Stimulated activated CD4-positive, alpha-beta T cell treated with anti-CD3 and anti-CD28 coated beads, TNF-alpha, amount 100 ng/mL, for 4 hours (primary cell): ENCODE data around the gene RAPGEF4.
A peak's percentile ranks its signal among the peaks of the same experiment; 100 is the strongest.

Experiments
- DNase-seq, 3 experiments: peaks; one replicate each; pipeline ENCODE4 v3.0.0-alpha.2; 2020; ENCODE audit warnings: low read depth in 3 of 3

Gene RAPGEF4

GRCh38 chr2:172860336-172860707 is 124.7 kb downstream of the RAPGEF4 start:
- no peak for DNase-seq

- no peak for DNase-seq
These were observed 125.5 kb downstream of the RAPGEF4 start for GRCh38 chr2:172861098-172861497.

GRCh38 chr2:172861656-172862476 is 126.2 kb downstream of the RAPGEF4 start:
- no peak for DNase-seq

GRCh38 chr2:172863341-172863740 is 127.7 kb downstream of the RAPGEF4 start:
- DNase-seq, result no peak

GRCh38 chr2:172864182-172864581 is 128.5 kb downstream of the RAPGEF4 start:
- peak in 1 of 3 experiments; percentile 6 for DNase-seq

GRCh38 chr2:172865422-172865821 is 129.8 kb downstream of the RAPGEF4 start:
- DNase-seq, result no peak

GRCh38 chr2:172869861-172870260 is 134.2 kb downstream of the RAPGEF4 start:
- no peak for DNase-seq

- no peak for DNase-seq
These were observed 134.8 kb downstream of the RAPGEF4 start for GRCh38 chr2:172870396-172870795.

- DNase-seq, result no peak
These were observed 142.2 kb downstream of the RAPGEF4 start for GRCh38 chr2:172877826-172878225.

GRCh38 chr2:172878260-172878659 is 142.6 kb downstream of the RAPGEF4 start:
- DNase-seq, result no peak

GRCh38 chr2:172884336-172884735 is 148.7 kb downstream of the RAPGEF4 start:
- DNase-seq, result no peak

- no peak for DNase-seq
These were observed 150.4 kb downstream of the RAPGEF4 start for GRCh38 chr2:172885996-172886395.

GRCh38 chr2:172887280-172887679 is 151.6 kb downstream of the RAPGEF4 start:
- DNase-seq, result no peak

GRCh38 chr2:172888714-172889669 is 153.3 kb downstream of the RAPGEF4 start:
- no peak for DNase-seq

GRCh38 chr2:172889768-172890430 is 154.3 kb downstream of the RAPGEF4 start:
- DNase-seq, result no peak

GRCh38 chr2:172893111-172893510 is 157.5 kb downstream of the RAPGEF4 start:
- DNase-seq, result no peak

- DNase-seq, result no peak
These were observed 158.0 kb downstream of the RAPGEF4 start for GRCh38 chr2:172893671-172894070.

GRCh38 chr2:172894689-172895387 is 159.2 kb downstream of the RAPGEF4 start:
- DNase-seq, result no peak

GRCh38 chr2:172896661-172897081 is 161.0 kb downstream of the RAPGEF4 start:
- DNase-seq, result no peak

GRCh38 chr2:172900871-172901270 is 165.2 kb downstream of the RAPGEF4 start:
- DNase-seq, result no peak

- no peak for DNase-seq
These were observed 166.3 kb downstream of the RAPGEF4 start for GRCh38 chr2:172901913-172902312.
